Suprapubic skin (tissue), 4 donors: ENCODE data around the gene HIGD2A.

Source experiments
- POLR2A ChIP-seq, 2 donors: fragments of 450-650 bp; IDR thresholded peaks; one replicate each; pipeline ENCODE4 v1.6.1; 2017; ENCODE audit warnings: antibody characterized with exemption in 2 of 2, mild to moderate bottlenecking in 2 of 2, moderate library complexity in 2 of 2
- POLR2AphosphoS5 ChIP-seq, 3 donors: sonication (generic); formaldehyde crosslinking; IDR thresholded peaks; one replicate each; pipeline ENCODE4 v1.6.1; 2017; ENCODE audit warnings: antibody characterized with exemption in 3 of 3
- TF ChIP-seq, protein P1 (sequence below), 2 donors: fragments of 200-600 bp in 1 of 2; fragments of 450-650 bp in 1 of 2; sonication (generic) in 1 of 2; IDR thresholded peaks; one replicate each; pipeline ENCODE4 v1.5.1; 2016 to 2019; ENCODE audit warnings: antibody characterized with exemption in 2 of 2, mild to moderate bottlenecking in 1 of 2, moderate library complexity in 1 of 2

DNA sequence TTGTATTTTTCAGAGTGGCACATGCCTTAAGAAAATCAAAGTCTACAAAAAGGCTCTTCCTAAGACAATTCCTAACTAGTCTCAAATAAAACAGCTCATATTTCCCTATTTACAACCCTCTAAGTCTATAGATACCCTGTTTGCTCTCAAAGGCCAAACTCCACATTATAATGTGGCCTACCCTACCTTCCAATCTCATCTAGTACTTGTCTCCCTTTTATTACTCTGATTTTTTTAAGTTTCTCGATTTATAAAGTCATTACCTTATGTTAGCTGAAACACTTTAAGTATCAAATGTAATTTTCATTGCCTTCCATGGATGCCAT lies 46.4 kb upstream of the HIGD2A start:
- TF ChIP-seq, protein P1, sequence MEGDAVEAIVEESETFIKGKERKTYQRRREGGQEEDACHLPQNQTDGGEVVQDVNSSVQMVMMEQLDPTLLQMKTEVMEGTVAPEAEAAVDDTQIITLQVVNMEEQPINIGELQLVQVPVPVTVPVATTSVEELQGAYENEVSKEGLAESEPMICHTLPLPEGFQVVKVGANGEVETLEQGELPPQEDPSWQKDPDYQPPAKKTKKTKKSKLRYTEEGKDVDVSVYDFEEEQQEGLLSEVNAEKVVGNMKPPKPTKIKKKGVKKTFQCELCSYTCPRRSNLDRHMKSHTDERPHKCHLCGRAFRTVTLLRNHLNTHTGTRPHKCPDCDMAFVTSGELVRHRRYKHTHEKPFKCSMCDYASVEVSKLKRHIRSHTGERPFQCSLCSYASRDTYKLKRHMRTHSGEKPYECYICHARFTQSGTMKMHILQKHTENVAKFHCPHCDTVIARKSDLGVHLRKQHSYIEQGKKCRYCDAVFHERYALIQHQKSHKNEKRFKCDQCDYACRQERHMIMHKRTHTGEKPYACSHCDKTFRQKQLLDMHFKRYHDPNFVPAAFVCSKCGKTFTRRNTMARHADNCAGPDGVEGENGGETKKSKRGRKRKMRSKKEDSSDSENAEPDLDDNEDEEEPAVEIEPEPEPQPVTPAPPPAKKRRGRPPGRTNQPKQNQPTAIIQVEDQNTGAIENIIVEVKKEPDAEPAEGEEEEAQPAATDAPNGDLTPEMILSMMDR (IDR thresholded peaks at IDR 0.05): no peak
- TF ChIP-seq POLR2A (IDR thresholded peaks at IDR 0.05) (no peak), POLR2AphosphoS5 (IDR thresholded peaks at IDR 0.05) (no peak)
